HepG2 (cell line): ENCODE results near the gene MEG3. TPM values are rescaled to one million over a fixed set of nuclear protein-coding genes. Genes with fewer than 3 reads are reported as not detected.
A peak's percentile ranks its signal among the peaks of the same experiment; 100 is the strongest.

Experiments used
- ATF7-NPFF ChIP-seq: sonication (generic); formaldehyde crosslinking; IDR thresholded peaks from 2 replicates; pipeline ENCODE4 v1.8.1; 2023; ENCODE audit warnings: mild to moderate bottlenecking, low read depth, missing genetic modification reagents, moderate library complexity
- BATF2 ChIP-seq: sonication (generic); formaldehyde crosslinking; IDR thresholded peaks from 2 replicates; pipeline ENCODE4 v1.8.0; 2022; ENCODE audit warnings: mild to moderate bottlenecking, missing genetic modification reagents, moderate library complexity
- FOXA1 ChIP-seq, 2 experiments: fragments of 450-650 bp in 1 of 2; sonication (generic) in 1 of 2; formaldehyde crosslinking in 1 of 2; IDR thresholded peaks; 2 replicates each; pipeline versions ENCODE4 v1.4.0 to v1.6.1; 2016 to 2020; ENCODE audit warnings: missing genetic modification reagents in 1 of 2
- GATAD2A ChIP-seq: IDR thresholded peaks from 2 replicates; pipeline ENCODE4 v1.6.1; 2016
- GFI1 ChIP-seq: sonication (generic); formaldehyde crosslinking; IDR thresholded peaks from 2 replicates; pipeline ENCODE4 v1.5.0; 2020; ENCODE audit warnings: missing genetic modification reagents, mild to moderate bottlenecking, borderline replicate concordance
- MAFF ChIP-seq: IDR thresholded peaks from 2 replicates; pipeline ENCODE4 v1.6.1; 2011; ENCODE audit warnings: low read depth, low read length, improper control_type of control experiment
- NFKB2 ChIP-seq: sonication (generic); formaldehyde crosslinking; IDR thresholded peaks from 2 replicates; pipeline ENCODE4 v1.4.0; 2020; ENCODE audit warnings: missing genetic modification reagents, borderline replicate concordance
- PATZ1 ChIP-seq: sonication (generic); formaldehyde crosslinking; IDR thresholded peaks from 2 replicates; pipeline ENCODE4 v1.4.0; 2020; ENCODE audit warnings: missing genetic modification reagents
- RNF219 ChIP-seq: sonication (generic); formaldehyde crosslinking; IDR thresholded peaks from 2 replicates; pipeline ENCODE4 v1.5.0; 2020; ENCODE audit warnings: mild to moderate bottlenecking, missing genetic modification reagents
- SOX6 ChIP-seq, 2 experiments: fragments of 450-650 bp in 1 of 2; sonication (generic) in 1 of 2; formaldehyde crosslinking in 1 of 2; IDR thresholded peaks; 2 replicates each; pipeline versions ENCODE4 v1.4.0 to v1.6.1; 2017 to 2020; ENCODE audit warnings: antibody characterized with exemption in 1 of 2, mild to moderate bottlenecking in 1 of 2, missing genetic modification reagents in 1 of 2
- TARDBP ChIP-seq: sonication (generic); formaldehyde crosslinking; IDR thresholded peaks from 2 replicates; pipeline ENCODE4 v1.8.0; 2022; ENCODE audit warnings: mild to moderate bottlenecking, missing genetic modification reagents
- TOE1 ChIP-seq: sonication (generic); formaldehyde crosslinking; IDR thresholded peaks from 2 replicates; pipeline ENCODE4 v1.4.0; 2020; ENCODE audit warnings: mild to moderate bottlenecking, missing genetic modification reagents
- ZGPAT ChIP-seq: IDR thresholded peaks from 2 replicates; pipeline ENCODE4 v1.6.1; 2016; ENCODE audit warnings: mild to moderate bottlenecking
- ZNF3 ChIP-seq: IDR thresholded peaks from 2 replicates; pipeline ENCODE4 v1.7.0; 2017; ENCODE audit warnings: inconsistent platforms
- ZNF350 ChIP-seq: sonication (generic); formaldehyde crosslinking; IDR thresholded peaks from 2 replicates; pipeline ENCODE4 v1.4.0; 2020; ENCODE audit warnings: mild to moderate bottlenecking, low read depth, missing genetic modification reagents, borderline replicate concordance
- ZNF768 ChIP-seq: sonication (generic); formaldehyde crosslinking; IDR thresholded peaks from 2 replicates; pipeline ENCODE4 v1.4.0; 2020; ENCODE audit warnings: missing genetic modification reagents
- polyA plus RNA-seq, 8 experiments: library from polyadenylated mRNA; depleted of rRNA in 3 of 8; stranded (reverse) in 7 of 8; unstranded in 1 of 8; fragments of >200 nt; fragmentation: Illumina TruSeq in 4 of 8; extraction: Trizol in 4 of 8; gene quantifications; 2 replicates each; pipeline versions ENCODE4 v1.2.1 to v1.2.3, GENCODE V29; 2011 to 2016; ENCODE audit warnings: low read depth in 4 of 8, missing spikeins in 1 of 8, mixed read lengths in 1 of 8; ENCODE audit not compliant: insufficient read depth in 1 of 8
- total RNA-seq, 5 experiments: library from RNA; depleted of rRNA; stranded (reverse); fragments of >200 nt; fragmentation: Illumina TruSeq; extraction: Trizol; gene quantifications; 2 replicates each; pipeline ENCODE4 v1.2.3, GENCODE V29; 2016; ENCODE audit warnings: low read depth in 1 of 5
- TF ChIP-seq, protein P1 (sequence below): sonication (generic); formaldehyde crosslinking; conservative IDR thresholded peaks from 2 replicates; pipeline ENCODE4 v1.4.0; 2020; ENCODE audit warnings: mild to moderate bottlenecking, missing genetic modification reagents, moderate library complexity

Gene MEG3
- total and polyA plus RNA-seq, 2 of the 13 experiments (the other 11 are each of a cell fraction or from before 2014, with no cell fraction given) = 0.17 TPM; not detected in 1

- TF ChIP-seq GFI1 (no peak), TARDBP (CRISPR knock-in tag) (peak; percentile 53; the same call in 1 of the 2 replicates), ZNF3 (CRISPR knock-in tag) (no peak), ATF7-NPFF (CRISPR knock-in tag) (no peak), FOXA1 (IDR thresholded peaks at IDR 0.05) (no peak), FOXA1 (CRISPR knock-in tag; IDR thresholded peaks at IDR 0.05) (peak; percentile 70), ZNF768 (no peak), BATF2 (CRISPR knock-in tag) (no peak), MAFF (no peak), ZNF350 (CRISPR knock-in tag) (no peak), PATZ1 (CRISPR knock-in tag) (peak; percentile 97), TOE1 (CRISPR knock-in tag) (no peak), GATAD2A (0 out of 2 replicates have a peak, but pooled peaks have one; percentile 28), SOX6 (IDR thresholded peaks at IDR 0.05) (no peak), SOX6 (CRISPR knock-in tag; IDR thresholded peaks at IDR 0.05) (no peak), NFKB2 (CRISPR knock-in tag) (0 out of 2 replicates have a peak, but pooled peaks have one; percentile 3), ZGPAT (CRISPR knock-in tag) (no peak), RNF219 (no peak)
- TF ChIP-seq, protein P1, sequence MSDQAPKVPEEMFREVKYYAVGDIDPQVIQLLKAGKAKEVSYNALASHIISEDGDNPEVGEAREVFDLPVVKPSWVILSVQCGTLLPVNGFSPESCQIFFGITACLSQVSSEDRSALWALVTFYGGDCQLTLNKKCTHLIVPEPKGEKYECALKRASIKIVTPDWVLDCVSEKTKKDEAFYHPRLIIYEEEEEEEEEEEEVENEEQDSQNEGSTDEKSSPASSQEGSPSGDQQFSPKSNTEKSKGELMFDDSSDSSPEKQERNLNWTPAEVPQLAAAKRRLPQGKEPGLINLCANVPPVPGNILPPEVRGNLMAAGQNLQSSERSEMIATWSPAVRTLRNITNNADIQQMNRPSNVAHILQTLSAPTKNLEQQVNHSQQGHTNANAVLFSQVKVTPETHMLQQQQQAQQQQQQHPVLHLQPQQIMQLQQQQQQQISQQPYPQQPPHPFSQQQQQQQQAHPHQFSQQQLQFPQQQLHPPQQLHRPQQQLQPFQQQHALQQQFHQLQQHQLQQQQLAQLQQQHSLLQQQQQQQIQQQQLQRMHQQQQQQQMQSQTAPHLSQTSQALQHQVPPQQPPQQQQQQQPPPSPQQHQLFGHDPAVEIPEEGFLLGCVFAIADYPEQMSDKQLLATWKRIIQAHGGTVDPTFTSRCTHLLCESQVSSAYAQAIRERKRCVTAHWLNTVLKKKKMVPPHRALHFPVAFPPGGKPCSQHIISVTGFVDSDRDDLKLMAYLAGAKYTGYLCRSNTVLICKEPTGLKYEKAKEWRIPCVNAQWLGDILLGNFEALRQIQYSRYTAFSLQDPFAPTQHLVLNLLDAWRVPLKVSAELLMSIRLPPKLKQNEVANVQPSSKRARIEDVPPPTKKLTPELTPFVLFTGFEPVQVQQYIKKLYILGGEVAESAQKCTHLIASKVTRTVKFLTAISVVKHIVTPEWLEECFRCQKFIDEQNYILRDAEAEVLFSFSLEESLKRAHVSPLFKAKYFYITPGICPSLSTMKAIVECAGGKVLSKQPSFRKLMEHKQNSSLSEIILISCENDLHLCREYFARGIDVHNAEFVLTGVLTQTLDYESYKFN (CRISPR knock-in tag) = peak; percentile 57; the same call in 1 of the 2 replicates
These were observed 5.0 kb upstream of the MEG3 start (continued) for GRCh38 chr14:100820957-100821356.
